ENCODE data around the gene TCF7. TPM values are rescaled to one million over a fixed set of nuclear protein-coding genes. Genes with fewer than 3 reads are reported as not detected.

The TCF7 gene
- total RNA-seq, 1 donor from 2014 or later: 11.7 TPM

DNA sequence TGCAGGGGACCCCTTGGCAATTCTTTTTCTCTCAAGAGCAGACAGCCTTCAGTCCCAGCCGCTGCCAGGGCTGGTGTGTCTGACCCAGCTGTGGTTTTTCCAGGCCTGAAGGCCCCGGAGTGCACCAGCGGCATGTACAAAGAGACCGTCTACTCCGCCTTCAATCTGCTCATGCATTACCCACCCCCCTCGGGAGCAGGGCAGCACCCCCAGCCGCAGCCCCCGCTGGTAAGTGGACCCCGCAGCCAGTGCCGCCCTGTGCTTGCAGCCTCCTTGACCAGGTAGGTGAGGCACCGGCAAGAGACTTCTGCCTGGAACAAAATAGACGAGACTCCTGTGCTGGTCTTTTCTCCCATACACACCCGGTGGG is 1.3 kb downstream of the TCF7 start:
- no peak for DNase-seq (ENCODE audit: extremely low spot score, unreplicated experiment)
- TF ChIP-seq, protein P1, sequence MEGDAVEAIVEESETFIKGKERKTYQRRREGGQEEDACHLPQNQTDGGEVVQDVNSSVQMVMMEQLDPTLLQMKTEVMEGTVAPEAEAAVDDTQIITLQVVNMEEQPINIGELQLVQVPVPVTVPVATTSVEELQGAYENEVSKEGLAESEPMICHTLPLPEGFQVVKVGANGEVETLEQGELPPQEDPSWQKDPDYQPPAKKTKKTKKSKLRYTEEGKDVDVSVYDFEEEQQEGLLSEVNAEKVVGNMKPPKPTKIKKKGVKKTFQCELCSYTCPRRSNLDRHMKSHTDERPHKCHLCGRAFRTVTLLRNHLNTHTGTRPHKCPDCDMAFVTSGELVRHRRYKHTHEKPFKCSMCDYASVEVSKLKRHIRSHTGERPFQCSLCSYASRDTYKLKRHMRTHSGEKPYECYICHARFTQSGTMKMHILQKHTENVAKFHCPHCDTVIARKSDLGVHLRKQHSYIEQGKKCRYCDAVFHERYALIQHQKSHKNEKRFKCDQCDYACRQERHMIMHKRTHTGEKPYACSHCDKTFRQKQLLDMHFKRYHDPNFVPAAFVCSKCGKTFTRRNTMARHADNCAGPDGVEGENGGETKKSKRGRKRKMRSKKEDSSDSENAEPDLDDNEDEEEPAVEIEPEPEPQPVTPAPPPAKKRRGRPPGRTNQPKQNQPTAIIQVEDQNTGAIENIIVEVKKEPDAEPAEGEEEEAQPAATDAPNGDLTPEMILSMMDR (conservative IDR thresholded peaks at IDR 0.05): no peak
- H3K27ac Mint-ChIP-seq: no peak overlapping the region
- H3K4me1 Mint-ChIP-seq (ENCODE audit: unreplicated experiment): no peaks in the 10 kb centered on the region
- peaks cover 4% of the 10 kb centered on the region for H3K36me3 Mint-ChIP-seq
- H3K4me3 Mint-ChIP-seq: peak overlapping the region; percentile 76
- no peaks in the 10 kb centered on the region for H3K9me3 Mint-ChIP-seq
- H3K27me3 Mint-ChIP-seq: peaks cover 38% of the 10 kb centered on the region

DNA sequence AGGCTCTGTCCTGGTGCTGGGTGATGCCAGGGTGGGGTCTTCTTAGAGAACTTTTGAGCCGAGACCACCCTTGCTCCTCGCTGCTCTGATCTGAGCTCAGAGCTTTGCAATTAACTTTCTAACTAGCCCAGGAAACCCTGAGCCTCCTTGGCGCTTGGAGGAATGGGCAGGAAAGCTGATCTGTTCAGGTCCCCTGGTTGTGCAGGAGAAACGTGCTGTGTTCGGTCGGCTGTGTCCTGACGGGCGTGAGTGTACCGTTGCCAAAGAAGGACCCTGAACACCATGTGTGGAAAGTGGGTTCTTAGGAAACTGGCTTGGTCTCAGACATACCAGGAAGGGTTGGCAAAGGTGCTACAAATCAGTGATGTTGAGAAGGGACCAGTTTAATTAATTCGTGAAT is 1.8 kb downstream of the TCF7 start:
- Mint-ChIP-seq H3K9me3 (no peaks in the 10 kb centered on the region), H3K27me3 (peaks cover 33% of the 10 kb centered on the region), H3K27ac (no peak overlapping the region), H3K36me3 (peaks cover 4% of the 10 kb centered on the region), H3K4me3 (peak overlapping the region; percentile 76), H3K4me1 (ENCODE audit: unreplicated experiment) (no peaks in the 10 kb centered on the region)
- TF ChIP-seq, protein P1 (conservative IDR thresholded peaks at IDR 0.05): no peak
- DNase-seq (ENCODE audit: extremely low spot score, unreplicated experiment): no peak

DNA sequence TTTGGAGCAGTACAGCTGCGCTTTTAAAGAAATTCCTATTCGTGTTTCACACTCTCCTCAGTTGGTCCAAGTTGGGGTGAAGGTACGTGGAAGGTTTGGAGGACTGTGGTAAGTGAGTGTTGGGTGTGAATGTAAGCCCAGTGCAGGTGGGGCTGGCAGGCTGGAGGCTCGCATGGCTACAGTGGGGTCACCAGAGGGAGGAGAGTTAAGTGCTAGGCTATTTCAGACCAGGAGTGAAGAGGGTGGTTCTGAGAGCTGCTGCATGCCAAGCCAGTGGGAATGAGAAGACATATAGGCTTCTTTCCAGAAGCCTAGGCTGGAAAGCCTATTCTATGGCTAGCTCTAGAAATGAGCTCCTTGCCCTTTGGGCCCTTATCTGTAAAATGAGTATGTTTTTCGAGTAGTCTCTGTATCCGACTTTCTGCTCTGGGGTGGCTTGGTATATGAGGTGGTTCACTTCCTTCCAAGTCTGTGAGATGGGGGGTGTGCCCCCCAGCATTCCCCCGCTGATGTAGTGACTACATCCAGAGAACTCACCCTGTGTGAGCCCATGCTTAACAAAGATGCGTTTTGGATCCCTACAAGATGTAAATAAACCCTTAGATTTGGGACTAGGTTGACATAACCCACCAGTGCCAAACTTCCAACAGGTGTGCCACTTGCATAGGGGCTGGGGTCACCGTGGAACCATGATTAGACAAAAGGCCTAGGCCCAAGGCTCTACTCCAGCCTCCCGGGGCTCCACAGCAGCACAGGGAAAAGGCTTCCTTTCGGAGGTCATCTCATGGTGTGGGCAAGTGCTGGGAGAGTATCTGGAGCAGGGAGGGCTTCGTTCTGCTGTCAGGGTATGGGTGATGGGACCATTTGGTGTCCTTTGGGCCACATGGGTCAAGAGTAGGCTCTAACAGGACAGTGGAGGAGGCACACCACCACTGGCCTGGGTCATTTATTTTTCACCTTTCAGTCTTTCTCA is 2.6 kb downstream of the TCF7 start:
- TF ChIP-seq, protein P1 (conservative IDR thresholded peaks at IDR 0.05): no peak
- Mint-ChIP-seq H3K27ac (no peak overlapping the region), H3K4me1 (ENCODE audit: unreplicated experiment) (no peaks in the 10 kb centered on the region), H3K36me3 (peaks cover 4% of the 10 kb centered on the region), H3K4me3 (peak overlapping the region; percentile 59), H3K27me3 (peaks cover 25% of the 10 kb centered on the region), H3K9me3 (no peaks in the 10 kb centered on the region)
- DNase-seq (ENCODE audit: extremely low spot score, unreplicated experiment): no peak

DNA sequence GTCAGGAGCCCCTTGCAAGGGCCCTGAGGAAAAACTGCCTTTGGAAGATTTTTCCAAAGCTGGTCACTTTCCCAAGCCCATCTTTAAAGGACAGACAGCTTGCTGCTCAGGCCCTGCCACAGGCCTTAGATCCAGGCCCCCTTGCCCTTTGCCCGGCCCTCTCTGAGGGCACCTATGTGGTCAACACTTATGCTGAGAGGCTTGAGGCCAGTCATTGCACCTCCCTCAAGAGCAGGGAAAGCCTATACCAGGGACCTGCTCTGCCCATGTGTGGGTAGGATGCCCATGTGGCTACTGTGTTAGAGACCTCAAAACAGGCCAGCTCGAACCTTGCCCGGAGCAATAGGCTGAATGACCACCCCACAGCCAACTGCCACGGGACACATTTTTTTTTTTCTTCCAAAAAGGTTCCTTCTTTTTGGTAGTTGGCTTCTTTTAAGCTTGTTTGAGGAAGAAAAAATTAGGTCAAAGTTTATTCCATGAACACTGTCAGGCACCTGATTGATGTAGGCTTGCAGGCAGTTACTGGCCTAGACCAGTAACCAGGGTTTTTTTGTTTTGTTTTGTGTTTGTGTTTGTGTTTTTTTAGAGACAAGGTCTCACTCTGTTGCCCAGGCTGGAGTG is 3.8 kb downstream of the TCF7 start:
- Mint-ChIP-seq H3K4me1 (ENCODE audit: unreplicated experiment) (no peaks in the 10 kb centered on the region), H3K9me3 (no peaks in the 10 kb centered on the region), H3K27me3 (peaks cover 16% of the 10 kb centered on the region), H3K36me3 (peaks cover 4% of the 10 kb centered on the region), H3K4me3 (no peak overlapping the region), H3K27ac (no peak overlapping the region)
- TF ChIP-seq, protein P1 (conservative IDR thresholded peaks at IDR 0.05): no peak
- no peak for DNase-seq (ENCODE audit: extremely low spot score, unreplicated experiment)

DNA sequence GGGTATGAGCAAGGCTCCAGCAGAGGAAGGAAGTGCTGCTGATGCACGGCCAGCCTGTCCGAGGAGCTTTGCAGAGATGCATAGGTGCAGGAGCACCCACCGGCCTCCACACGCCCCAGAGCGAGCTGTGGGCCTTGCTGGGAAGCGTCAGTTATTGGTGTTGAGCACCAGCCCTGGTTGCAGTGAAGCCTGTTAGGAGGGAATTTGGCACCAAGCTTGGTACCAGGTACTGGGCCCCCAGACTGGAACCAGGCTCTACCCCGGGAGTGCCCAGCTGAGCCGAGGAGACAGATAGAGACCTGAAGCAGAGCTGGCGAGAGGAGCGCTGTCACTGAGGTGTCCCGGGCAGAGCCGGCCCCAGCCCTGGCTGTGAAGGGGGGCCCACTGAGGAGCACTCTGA is 5.2 kb downstream of the TCF7 start:
- Mint-ChIP-seq H3K27me3 (peaks cover 4% of the 10 kb centered on the region), H3K9me3 (no peaks in the 10 kb centered on the region), H3K36me3 (peaks cover 4% of the 10 kb centered on the region)

More for the DNA sequence above, 5.2 kb downstream of the TCF7 start:
- H3K27ac Mint-ChIP-seq: no peak overlapping the region
- no peak overlapping the region for H3K4me3 Mint-ChIP-seq
- H3K4me1 Mint-ChIP-seq (ENCODE audit: unreplicated experiment): no peaks in the 10 kb centered on the region
- no peak for DNase-seq (ENCODE audit: extremely low spot score, unreplicated experiment)
- TF ChIP-seq, protein P1 (conservative IDR thresholded peaks at IDR 0.05): no peak
